ENCODE measurements around the gene MYZAP. TPM values are rescaled to one million over a fixed set of nuclear protein-coding genes. Genes with fewer than 3 reads are reported as not detected.

MYZAP gene
- total and polyA plus RNA-seq, 2 of the 8 experiments (the other 6 are each of a cell fraction or from before 2014, with no cell fraction given) = 0.41 to 0.65 TPM

DNA sequence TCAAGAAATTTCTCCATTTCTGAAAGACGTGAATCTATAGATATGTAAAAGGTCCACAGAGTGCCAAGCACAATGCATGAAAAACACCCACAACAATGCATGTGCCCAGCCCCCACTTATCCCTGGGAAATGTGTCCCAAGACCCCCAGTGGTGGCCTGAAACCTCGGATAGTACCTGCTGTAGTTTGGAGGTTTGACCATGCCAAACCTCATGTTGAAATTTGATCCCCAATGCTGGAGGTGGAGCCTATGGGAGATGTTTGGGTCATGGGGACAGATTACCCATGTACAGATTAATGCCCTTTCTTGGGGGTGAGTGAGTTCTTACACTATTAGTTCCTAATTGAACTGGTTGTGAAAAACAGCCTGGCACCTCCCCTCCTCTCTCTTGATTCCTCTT lies 21.4 kb upstream of the MYZAP start:
- Histone ChIP-seq H2AK5ac (ENCODE audit: low read depth, low read length) (no peak overlapping the region), H2AFZ (ENCODE audit: low read length) (no peak overlapping the region), H3K23me2 (ENCODE audit: low read depth, low read length) (no peaks in the 10 kb centered on the region), H3K56ac (replicated peaks; ENCODE audit: insufficient read length, low read depth, low read length) (no peak overlapping the region), H3K14ac (ENCODE audit: insufficient read length) (no peak overlapping the region), H4K91ac (replicated peaks; ENCODE audit: insufficient read length, low read length) (no peak overlapping the region), H3K9me3 (ENCODE audit: insufficient read depth in 2 of 2, low read depth in 1 of 2, low read length in 1 of 2) (no peaks in the 10 kb centered on the region), H2BK5ac (ENCODE audit: low read depth, low read length) (no peak overlapping the region), H3K36me3 (ENCODE audit: control insufficient read depth in 2 of 4, insufficient read depth in 4 of 4, low read length in 3 of 4) (no peaks in the 10 kb centered on the region), H3K79me2 (ENCODE audit: control insufficient read depth in 1 of 2, insufficient read depth in 2 of 2, low read length in 2 of 2) (no peaks in the 10 kb centered on the region), H4K8ac (ENCODE audit: extremely low read depth, insufficient read depth, low read length) (no peak overlapping the region), H3K4me1 (replicated peaks in 1 of 4; ENCODE audit: control insufficient read depth in 3 of 4, insufficient read depth in 4 of 4, low read length in 3 of 4) (peaks cover under 1 to 7% (median under 1%) of the 10 kb centered on the region in 4 experiments; a peak in 3 of 7 replicates), H3K9ac (replicated peaks in 1 of 4; ENCODE audit: extremely low read depth in 1 of 4, low read depth in 3 of 4, low read length in 3 of 4) (no peak overlapping the region), H3K4me3 (ENCODE audit: extremely low read depth in 1 of 4, insufficient read depth in 2 of 4, low read depth in 3 of 4, low read length in 4 of 4) (no peak overlapping the region), H4K5ac (ENCODE audit: insufficient read length, low read depth, low read length) (no peak overlapping the region), H3K27ac (ENCODE audit: low read depth, low read length) (no peak overlapping the region), H3K18ac (ENCODE audit: extremely low read depth, low read length) (no peak overlapping the region), H2BK120ac (replicated peaks; ENCODE audit: low read depth, low read length) (no peak overlapping the region), H3K27me3 (replicated peaks in 1 of 4; ENCODE audit: control insufficient read depth in 3 of 4, extremely low read depth in 1 of 4, insufficient read depth in 3 of 4, low read length in 3 of 4) (no peaks in the 10 kb centered on the region), H3K4ac (replicated peaks; ENCODE audit: insufficient read length, low read depth, low read length) (no peak overlapping the region), H2BK15ac (ENCODE audit: low read length) (no peak overlapping the region), H3K79me1 (ENCODE audit: low read depth, low read length) (no peaks in the 10 kb centered on the region), H2BK12ac (ENCODE audit: low read depth, low read length) (no peak overlapping the region), H2BK20ac (ENCODE audit: low read length) (no peak overlapping the region), H3K23ac (ENCODE audit: insufficient read length) (no peak overlapping the region), H3K4me2 (ENCODE audit: insufficient read depth in 1 of 2, low read depth in 2 of 2, low read length in 2 of 2) (no peak overlapping the region), H4K20me1 (replicated peaks in 1 of 2; ENCODE audit: control insufficient read depth in 1 of 2, insufficient read depth in 2 of 2, low read length in 2 of 2) (no peaks in the 10 kb centered on the region)
- ChIA-PET CTCF (ENCODE audit: partially characterized antibody) (no interaction called here), POLR2A (ENCODE audit: partially characterized antibody) (no interaction called here)
- no peak for FAIRE-seq
- 74% methylated on average over 2 of the region's 2 CpGs; no CpG with 5 or more reads in 1 of the 2 experiments for whole genome bisulfite sequencing, 2 experiments (ENCODE audit: extremely low coverage in 1 of 2, insufficient coverage in 1 of 2, insufficient read length in 1 of 2, insufficient replicate concordance in 2 of 2, low coverage in 1 of 2, low lambda C conversion rate in 2 of 2, missing lambda C conversion rate in 1 of 2)
- no peak for DNase-seq (ENCODE audit: low read depth in 1 of 2, low spot score in 2 of 2)
- no peak for TF ChIP-seq RFX5 (IDR thresholded peaks at IDR 0.05; ENCODE audit: borderline replicate concordance, low read depth, low read length)
- no peak for TF ChIP-seq CREB1 (IDR thresholded peaks at IDR 0.05)
- no peak for TF ChIP-seq JUN (IDR thresholded peaks at IDR 0.05; ENCODE audit: low read depth, low read length)
- no peak for TF ChIP-seq CHD2 (IDR thresholded peaks at IDR 0.05; ENCODE audit: low read length)
- TF ChIP-seq, protein P1, sequence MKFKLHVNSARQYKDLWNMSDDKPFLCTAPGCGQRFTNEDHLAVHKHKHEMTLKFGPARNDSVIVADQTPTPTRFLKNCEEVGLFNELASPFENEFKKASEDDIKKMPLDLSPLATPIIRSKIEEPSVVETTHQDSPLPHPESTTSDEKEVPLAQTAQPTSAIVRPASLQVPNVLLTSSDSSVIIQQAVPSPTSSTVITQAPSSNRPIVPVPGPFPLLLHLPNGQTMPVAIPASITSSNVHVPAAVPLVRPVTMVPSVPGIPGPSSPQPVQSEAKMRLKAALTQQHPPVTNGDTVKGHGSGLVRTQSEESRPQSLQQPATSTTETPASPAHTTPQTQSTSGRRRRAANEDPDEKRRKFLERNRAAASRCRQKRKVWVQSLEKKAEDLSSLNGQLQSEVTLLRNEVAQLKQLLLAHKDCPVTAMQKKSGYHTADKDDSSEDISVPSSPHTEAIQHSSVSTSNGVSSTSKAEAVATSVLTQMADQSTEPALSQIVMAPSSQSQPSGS (IDR thresholded peaks at IDR 0.05; ENCODE audit: low read length) = no peak
- TF ChIP-seq CEBPB (IDR thresholded peaks at IDR 0.05; ENCODE audit: low read depth, low read length) = no peak
- TF ChIP-seq JUND (IDR thresholded peaks at IDR 0.05; ENCODE audit: low read length) = no peak
- TF ChIP-seq CBX5 (IDR thresholded peaks at IDR 0.05; ENCODE audit: low read depth, low read length) = no peak
- no peak for TF ChIP-seq CHD1 (IDR thresholded peaks at IDR 0.05; ENCODE audit: low read depth, low read length)
- TF ChIP-seq TAF7 (optimal IDR thresholded peaks at IDR 0.05; ENCODE audit: borderline replicate concordance, low read depth, low read length) = no peak
- no peak for TF ChIP-seq NRF1 (IDR thresholded peaks at IDR 0.05; ENCODE audit: low read depth, low read length)
- TF ChIP-seq SUZ12 (IDR thresholded peaks at IDR 0.05; ENCODE audit: low read length) = no peak
- TF ChIP-seq NANOG (IDR thresholded peaks at IDR 0.05; ENCODE audit: insufficient read depth, low read depth, low read length, poor library complexity, severe bottlenecking) = no peak
- no peak for TF ChIP-seq BACH1 (IDR thresholded peaks at IDR 0.05; ENCODE audit: low read length)

Measured in H1 (cell line).